ENCODE data around the gene MYO7B.

- TF ChIP-seq POLR2A (IDR thresholded peaks at IDR 0.05) (no peak), CTCF (IDR thresholded peaks at IDR 0.05) (no peak)
Observed at GRCh38 chr2:127580167-127581049, 44.9 kb downstream of the MYO7B start.

Data from upper lobe of left lung (tissue), 4 donors.